Astrocyte of the cerebellum (primary cell): Measurements from ENCODE around the gene ASH1L.

ENCODE experiments used
- DNase-seq: peaks from one replicate; pipeline ENCODE4 v3.0.0-alpha.2; 2011; ENCODE audit warnings: low read depth
- H3K4me3 ChIP-seq: 2 replicates; pipeline ENCODE4 v1.5.1; 2011; ENCODE audit warnings: mild to moderate bottlenecking, low read depth, low read length, moderate library complexity
- CTCF ChIP-seq: IDR thresholded peaks from 2 replicates; pipeline ENCODE4 v1.5.1; 2012; ENCODE audit warnings: low read length, low read depth, moderate library complexity, mild to moderate bottlenecking; ENCODE audit errors: missing control alignments
- in situ Hi-C: cut with HindIII; loops from 2 replicates; pipeline ENCODE4 v1.10.0; 2017; ENCODE audit warnings: low sequenced_read_pairs

ASH1L gene

GRCh38 chr1:155324717-155325602 lies 237.6 kb downstream of the ASH1L start:
- no peak for DNase-seq
- peak overlapping the region; percentile 85 for H3K4me3 ChIP-seq
- TF ChIP-seq CTCF, result peak; percentile 42
- in situ Hi-C loops, result no loop called here

GRCh38 chr1:155324037-155324716 lies 238.4 kb downstream of the ASH1L start:
- in situ Hi-C loops, result no loop called here
- no peak for TF ChIP-seq CTCF
- peak; percentile 80 for DNase-seq

GRCh38 chr1:155323729-155324036 lies 238.9 kb downstream of the ASH1L start:
- DNase-seq, result peak; percentile 79
- peak overlapping the region; percentile 85 for H3K4me3 ChIP-seq
- in situ Hi-C loops, result no loop called here
- TF ChIP-seq CTCF, result no peak

More at GRCh38 chr1:155324037-155324716, 238.4 kb downstream of the ASH1L start:
- H3K4me3 ChIP-seq, result peak overlapping the region; percentile 85

- DNase-seq, result peak; percentile 49
- in situ Hi-C loops, result no loop called here
- peak; percentile 88 for TF ChIP-seq CTCF
- H3K4me3 ChIP-seq, result peak overlapping the region; percentile 85
Observed at GRCh38 chr1:155322953-155323728, 239.5 kb downstream of the ASH1L start.

- in situ Hi-C loops, result no loop called here
- H3K4me3 ChIP-seq, result peak overlapping the region; percentile 85
- TF ChIP-seq CTCF, result no peak
- no peak for DNase-seq
Observed at GRCh38 chr1:155322571-155322952, 240.0 kb downstream of the ASH1L start.
